ENCODE results near the gene IRF1. TPM values are rescaled to one million over a fixed set of nuclear protein-coding genes. Genes with fewer than 3 reads are reported as not detected.
A peak's percentile ranks its signal among the peaks of the same experiment; 100 is the strongest.

The IRF1 gene
- total RNA-seq, 1 donor from 2014 or later: 58.9 TPM

GRCh38 chr5:132478366-132478871 lies 12.2 kb downstream of the IRF1 start:
- TF ChIP-seq, protein P1, sequence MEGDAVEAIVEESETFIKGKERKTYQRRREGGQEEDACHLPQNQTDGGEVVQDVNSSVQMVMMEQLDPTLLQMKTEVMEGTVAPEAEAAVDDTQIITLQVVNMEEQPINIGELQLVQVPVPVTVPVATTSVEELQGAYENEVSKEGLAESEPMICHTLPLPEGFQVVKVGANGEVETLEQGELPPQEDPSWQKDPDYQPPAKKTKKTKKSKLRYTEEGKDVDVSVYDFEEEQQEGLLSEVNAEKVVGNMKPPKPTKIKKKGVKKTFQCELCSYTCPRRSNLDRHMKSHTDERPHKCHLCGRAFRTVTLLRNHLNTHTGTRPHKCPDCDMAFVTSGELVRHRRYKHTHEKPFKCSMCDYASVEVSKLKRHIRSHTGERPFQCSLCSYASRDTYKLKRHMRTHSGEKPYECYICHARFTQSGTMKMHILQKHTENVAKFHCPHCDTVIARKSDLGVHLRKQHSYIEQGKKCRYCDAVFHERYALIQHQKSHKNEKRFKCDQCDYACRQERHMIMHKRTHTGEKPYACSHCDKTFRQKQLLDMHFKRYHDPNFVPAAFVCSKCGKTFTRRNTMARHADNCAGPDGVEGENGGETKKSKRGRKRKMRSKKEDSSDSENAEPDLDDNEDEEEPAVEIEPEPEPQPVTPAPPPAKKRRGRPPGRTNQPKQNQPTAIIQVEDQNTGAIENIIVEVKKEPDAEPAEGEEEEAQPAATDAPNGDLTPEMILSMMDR (IDR thresholded peaks at IDR 0.05): no peak
- DNase-seq (ENCODE audit: extremely low spot score, unreplicated experiment): no peak
- peaks cover 40% of the 10 kb centered on the region for H3K4me1 Mint-ChIP-seq (ENCODE audit: unreplicated experiment)
- H3K9me3 Mint-ChIP-seq (ENCODE audit: unreplicated experiment): no peaks in the 10 kb centered on the region
- H3K4me3 Mint-ChIP-seq (ENCODE audit: unreplicated experiment): no peak overlapping the region
- peak overlapping the region; percentile 71 for H3K27ac Mint-ChIP-seq (ENCODE audit: unreplicated experiment)
- H3K27me3 Mint-ChIP-seq (ENCODE audit: unreplicated experiment): no peaks in the 10 kb centered on the region
- H3K36me3 Mint-ChIP-seq (ENCODE audit: unreplicated experiment): peaks cover 7% of the 10 kb centered on the region

DNA sequence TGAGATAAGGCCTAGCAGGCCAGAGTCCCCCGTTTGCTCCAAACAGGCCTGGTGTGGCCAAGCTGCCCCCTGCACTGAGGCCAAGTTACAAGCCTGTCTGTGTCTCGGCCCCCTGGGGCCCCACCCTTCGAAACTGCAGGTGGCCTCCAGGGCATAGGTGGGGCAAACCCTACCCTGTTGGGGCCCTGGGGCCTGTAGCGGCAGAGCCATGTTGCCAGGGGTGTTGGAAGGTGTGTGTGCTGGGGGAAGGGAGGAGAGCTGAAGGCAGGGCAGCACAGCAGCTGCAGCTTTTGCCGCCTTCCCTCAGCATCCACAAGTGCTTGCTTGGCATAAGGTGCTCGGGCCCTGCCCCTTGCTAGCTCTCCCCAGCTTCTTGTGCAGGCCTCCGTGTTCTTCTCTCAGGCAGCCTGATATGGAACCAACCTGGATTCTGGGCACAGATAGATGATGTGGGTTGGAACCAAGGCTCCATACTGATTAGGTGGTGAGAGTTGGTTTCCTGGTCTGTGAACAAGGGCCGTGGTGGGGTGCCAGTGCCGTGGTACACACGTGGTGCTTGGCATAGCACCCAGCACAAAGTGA lies 12.7 kb downstream of the IRF1 start:
- no peaks in the 10 kb centered on the region for H3K9me3 Mint-ChIP-seq (ENCODE audit: unreplicated experiment)
- no peak overlapping the region for H3K4me3 Mint-ChIP-seq (ENCODE audit: unreplicated experiment)
- peak overlapping the region; percentile 71 for H3K27ac Mint-ChIP-seq (ENCODE audit: unreplicated experiment)
- H3K27me3 Mint-ChIP-seq (ENCODE audit: unreplicated experiment): no peaks in the 10 kb centered on the region
- H3K36me3 Mint-ChIP-seq (ENCODE audit: unreplicated experiment): peaks cover 2% of the 10 kb centered on the region
- H3K4me1 Mint-ChIP-seq (ENCODE audit: unreplicated experiment): peaks cover 40% of the 10 kb centered on the region
- TF ChIP-seq, protein P1 (IDR thresholded peaks at IDR 0.05): no peak
- no peak for DNase-seq (ENCODE audit: extremely low spot score, unreplicated experiment)

GRCh38 chr5:132476876-132477781 lies 13.4 kb downstream of the IRF1 start:
- DNase-seq (ENCODE audit: extremely low spot score, unreplicated experiment): no peak
- TF ChIP-seq, protein P1 (IDR thresholded peaks at IDR 0.05): no peak
- no peaks in the 10 kb centered on the region for H3K9me3 Mint-ChIP-seq (ENCODE audit: unreplicated experiment)
- no peak overlapping the region for H3K27ac Mint-ChIP-seq (ENCODE audit: unreplicated experiment)
- H3K36me3 Mint-ChIP-seq (ENCODE audit: unreplicated experiment): no peaks in the 10 kb centered on the region
- peaks cover 40% of the 10 kb centered on the region for H3K4me1 Mint-ChIP-seq (ENCODE audit: unreplicated experiment)
- H3K4me3 Mint-ChIP-seq (ENCODE audit: unreplicated experiment): no peak overlapping the region
- H3K27me3 Mint-ChIP-seq (ENCODE audit: unreplicated experiment): no peaks in the 10 kb centered on the region

GRCh38 chr5:132475987-132476875 lies 14.3 kb downstream of the IRF1 start:
- peak overlapping the region; percentile 65 for H3K27ac Mint-ChIP-seq (ENCODE audit: unreplicated experiment)
- H3K36me3 Mint-ChIP-seq (ENCODE audit: unreplicated experiment): no peaks in the 10 kb centered on the region
- peaks cover 44% of the 10 kb centered on the region for H3K4me1 Mint-ChIP-seq (ENCODE audit: unreplicated experiment)
- TF ChIP-seq, protein P1 (IDR thresholded peaks at IDR 0.05): no peak
- no peaks in the 10 kb centered on the region for H3K27me3 Mint-ChIP-seq (ENCODE audit: unreplicated experiment)
- H3K9me3 Mint-ChIP-seq (ENCODE audit: unreplicated experiment): no peaks in the 10 kb centered on the region
- DNase-seq (ENCODE audit: extremely low spot score, unreplicated experiment): no peak
- H3K4me3 Mint-ChIP-seq (ENCODE audit: unreplicated experiment): no peak overlapping the region
